Prostate gland (tissue), 2 donors: ENCODE results near the gene DMWD. TPM values are rescaled to one million over a fixed set of nuclear protein-coding genes. Genes with fewer than 3 reads are reported as not detected.

Experiments used
- DNase-seq: peaks from one replicate; pipeline ENCODE4 v3.0.0-alpha.2; 2019; ENCODE audit warnings: low spot score
- H3K27ac ChIP-seq, 2 donors: fragments of 200-600 bp; sonication (generic); 2 replicates each; pipeline ENCODE4 v1.5.1; 2017 to 2019
- H3K27me3 ChIP-seq: fragments of 200-600 bp; sonication (generic); replicated peaks from 2 replicates; pipeline ENCODE4 v1.5.1; 2019; ENCODE audit not compliant: insufficient read depth
- H3K36me3 ChIP-seq, 2 donors: fragments of 200-600 bp; sonication (generic); 1 replicate in 1 of 2; 2 replicates in 1 of 2; pipeline versions ENCODE4 v1.5.1 to v1.8.1; 2017 to 2019
- H3K4me1 ChIP-seq: fragments of 200-600 bp; sonication (generic); replicated peaks from 2 replicates; pipeline ENCODE4 v1.5.1; 2019
- H3K4me3 ChIP-seq, 2 donors: fragments of 200-600 bp; sonication (generic); 2 replicates each; pipeline ENCODE4 v1.5.1; 2017 to 2019
- H3K9me3 ChIP-seq: fragments of 200-600 bp; sonication (generic); 2 replicates; pipeline ENCODE4 v1.5.1; 2017
- POLR2A ChIP-seq: fragments of 450-650 bp; IDR thresholded peaks from one replicate; pipeline ENCODE4 v1.6.1; 2016; ENCODE audit warnings: antibody characterized with exemption, mild to moderate bottlenecking
- POLR2AphosphoS5 ChIP-seq: sonication (generic); formaldehyde crosslinking; IDR thresholded peaks from one replicate; pipeline ENCODE4 v1.6.1; 2017; ENCODE audit warnings: antibody characterized with exemption
- WGBS: methylation state at CpG from one replicate; pipeline ENCODE4 v1.1.5; 2018; 5-methylcytosine and 5-hydroxymethylcytosine counted together
- intact Hi-C: fragments of 100-400 bp; cut with DNase I; formaldehyde crosslinking; loops from one replicate; pipeline ENCODE4 v1.14.2; 2022
- total RNA-seq, 2 donors: library from RNA; depleted of rRNA; stranded (reverse); fragments of >200 nt; gene quantifications; one replicate each; pipeline ENCODE4 v1.1.0, GENCODE V29; 2016
- TF ChIP-seq, protein P1 (sequence below), 4 experiments: fragments of 200-600 bp in 2 of 4; fragments of 450-650 bp in 2 of 4; sonication (generic) in 2 of 4; IDR thresholded peaks; 1 replicate in 3 of 4; 2 replicates in 1 of 4; pipeline ENCODE4 v1.5.1; 2016 to 2019; ENCODE audit warnings: antibody characterized with exemption in 4 of 4, mild to moderate bottlenecking in 2 of 4, moderate library complexity in 2 of 4

Gene DMWD
- total RNA-seq, 2 donors from 2014 or later, result 35.5 to 96.7 TPM

DNA sequence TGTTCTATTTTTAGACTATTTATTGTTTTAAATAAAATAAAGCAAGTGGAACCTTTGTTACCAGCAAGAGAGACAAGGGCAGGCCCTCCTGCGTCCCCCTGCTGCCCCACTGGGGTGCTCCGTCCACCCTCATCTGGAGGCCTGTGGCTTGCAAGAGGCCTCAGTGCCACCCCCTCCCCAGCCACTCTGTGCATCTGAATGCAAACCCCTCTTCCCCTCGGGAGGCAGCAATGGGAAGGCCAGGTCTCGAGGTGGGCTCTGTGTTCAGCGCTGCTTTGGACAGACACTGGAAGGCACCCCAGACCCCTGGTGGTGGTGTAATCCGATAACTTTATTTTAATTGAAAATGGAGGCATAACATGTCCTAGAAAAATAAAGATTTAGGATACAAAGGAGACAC is 28.2 kb downstream of the DMWD start:
- 47% methylated on average over 6 of the region's 6 CpGs for WGBS
- intact Hi-C loops, result no loop called here

DNA sequence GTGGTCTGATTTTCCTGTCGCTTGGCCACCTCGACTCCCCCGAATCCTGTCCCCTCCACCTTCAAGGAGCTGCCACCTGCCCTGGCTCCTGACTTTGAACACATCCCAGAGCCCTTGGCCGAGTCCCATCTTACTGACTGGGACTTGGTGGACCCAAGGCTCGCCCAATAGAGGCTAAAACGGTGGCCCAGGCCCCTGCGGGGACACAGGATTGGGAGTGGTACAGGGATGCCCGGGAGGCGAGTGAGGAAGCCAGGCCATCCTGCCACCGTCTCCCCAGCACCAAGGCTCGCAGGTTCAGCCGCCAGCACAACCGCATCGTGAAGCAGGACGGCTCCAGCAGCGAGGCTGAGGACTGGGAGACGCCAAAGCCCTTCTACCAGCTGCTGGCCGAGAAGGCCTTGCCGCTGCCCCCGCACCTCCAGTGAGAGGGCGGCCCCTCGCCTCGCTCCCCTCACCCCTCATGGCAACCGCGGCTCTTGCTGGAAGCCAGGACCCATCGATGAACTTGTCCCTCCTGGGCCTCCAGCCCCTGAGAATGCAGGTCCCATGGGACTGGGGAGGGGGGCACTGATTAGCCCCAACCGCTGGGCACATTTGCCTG is 28.9 kb downstream of the DMWD start:
- Histone ChIP-seq H3K36me3 (no peaks in the 10 kb centered on the region), H3K27me3 (no peaks in the 10 kb centered on the region), H3K4me3 (no peak overlapping the region), H3K27ac (peak overlapping the region; percentile 49 to 99), H3K9me3 (no peaks in the 10 kb centered on the region), H3K4me1 (peaks cover 29% of the 10 kb centered on the region)
- intact Hi-C loops, result no loop called here
- no peak for DNase-seq
- 39% methylated on average over 27 of the region's 27 CpGs for WGBS
- TF ChIP-seq, protein P1, sequence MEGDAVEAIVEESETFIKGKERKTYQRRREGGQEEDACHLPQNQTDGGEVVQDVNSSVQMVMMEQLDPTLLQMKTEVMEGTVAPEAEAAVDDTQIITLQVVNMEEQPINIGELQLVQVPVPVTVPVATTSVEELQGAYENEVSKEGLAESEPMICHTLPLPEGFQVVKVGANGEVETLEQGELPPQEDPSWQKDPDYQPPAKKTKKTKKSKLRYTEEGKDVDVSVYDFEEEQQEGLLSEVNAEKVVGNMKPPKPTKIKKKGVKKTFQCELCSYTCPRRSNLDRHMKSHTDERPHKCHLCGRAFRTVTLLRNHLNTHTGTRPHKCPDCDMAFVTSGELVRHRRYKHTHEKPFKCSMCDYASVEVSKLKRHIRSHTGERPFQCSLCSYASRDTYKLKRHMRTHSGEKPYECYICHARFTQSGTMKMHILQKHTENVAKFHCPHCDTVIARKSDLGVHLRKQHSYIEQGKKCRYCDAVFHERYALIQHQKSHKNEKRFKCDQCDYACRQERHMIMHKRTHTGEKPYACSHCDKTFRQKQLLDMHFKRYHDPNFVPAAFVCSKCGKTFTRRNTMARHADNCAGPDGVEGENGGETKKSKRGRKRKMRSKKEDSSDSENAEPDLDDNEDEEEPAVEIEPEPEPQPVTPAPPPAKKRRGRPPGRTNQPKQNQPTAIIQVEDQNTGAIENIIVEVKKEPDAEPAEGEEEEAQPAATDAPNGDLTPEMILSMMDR (IDR thresholded peaks at IDR 0.05), result no peak
- TF ChIP-seq POLR2AphosphoS5, result no peak

More for the DNA sequence above, 28.2 kb downstream of the DMWD start:
- Histone ChIP-seq H3K27me3 (no peaks in the 10 kb centered on the region), H3K4me3 (no peak overlapping the region), H3K36me3 (no peaks in the 10 kb centered on the region), H3K27ac (peak overlapping the region; percentile 36 to 99), H3K9me3 (no peaks in the 10 kb centered on the region), H3K4me1 (peaks cover 29% of the 10 kb centered on the region)
- TF ChIP-seq POLR2A, result no peak
- no peak for DNase-seq

GRCh38 chr19:45762870-45763631 is 29.6 kb downstream of the DMWD start:
- Histone ChIP-seq H3K27ac (no peak overlapping the region), H3K4me1 (peaks cover 29% of the 10 kb centered on the region), H3K9me3 (no peaks in the 10 kb centered on the region), H3K27me3 (no peaks in the 10 kb centered on the region), H3K36me3 (no peaks in the 10 kb centered on the region), H3K4me3 (no peak overlapping the region)
- WGBS, result 92% methylated on average over 9 of the region's 15 CpGs
- no peak for DNase-seq
- intact Hi-C loops, result no loop called here
- no peak for TF ChIP-seq POLR2AphosphoS5
- TF ChIP-seq POLR2A, result no peak
- TF ChIP-seq, protein P1 (IDR thresholded peaks at IDR 0.05), result no peak

DNA sequence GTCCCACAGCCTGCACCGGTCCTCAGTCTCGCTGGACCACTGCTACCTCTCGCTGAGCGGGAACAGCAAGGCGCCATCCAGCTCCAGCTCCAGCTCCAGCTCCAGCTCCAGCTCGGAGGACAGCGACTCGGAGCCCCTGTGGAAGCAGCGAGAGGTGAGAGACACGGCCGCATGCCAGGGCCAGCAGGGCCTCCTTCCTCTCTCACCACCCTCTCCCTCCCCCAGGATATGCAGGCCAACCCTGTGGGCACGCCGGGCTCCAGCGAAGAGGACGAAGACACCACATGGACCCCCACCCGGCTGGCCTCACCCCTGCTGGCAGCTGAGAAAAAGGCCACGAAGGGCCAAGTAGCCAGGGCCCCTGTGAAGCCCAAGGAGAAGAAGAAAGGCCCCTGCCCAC is 30.9 kb downstream of the DMWD start:
- no peaks in the 10 kb centered on the region for H3K36me3 ChIP-seq
- peaks cover 29% of the 10 kb centered on the region for H3K4me1 ChIP-seq
- intact Hi-C loops, result no loop called here
- H3K4me3 ChIP-seq, result no peak overlapping the region
- no peak overlapping the region for H3K27ac ChIP-seq
- DNase-seq, result no peak
- TF ChIP-seq, protein P1 (IDR thresholded peaks at IDR 0.05), result no peak
- TF ChIP-seq POLR2A (no peak), POLR2AphosphoS5 (no peak)
- no peaks in the 10 kb centered on the region for H3K9me3 ChIP-seq
- 85% methylated on average over 16 of the region's 17 CpGs for WGBS
- no peaks in the 10 kb centered on the region for H3K27me3 ChIP-seq

- Histone ChIP-seq H3K9me3 (no peaks in the 10 kb centered on the region), H3K27me3 (no peaks in the 10 kb centered on the region), H3K36me3 (no peaks in the 10 kb centered on the region), H3K4me1 (peaks cover 3% of the 10 kb centered on the region), H3K4me3 (no peak overlapping the region), H3K27ac (no peak overlapping the region)
- intact Hi-C loops, result no loop called here
- DNase-seq, result no peak
- 85% methylated on average over 5 of the region's 9 CpGs for WGBS
- TF ChIP-seq, protein P1 (IDR thresholded peaks at IDR 0.05), result no peak
- TF ChIP-seq POLR2A (no peak), POLR2AphosphoS5 (no peak)
Observed at GRCh38 chr19:45758921-45759320, 33.7 kb downstream of the DMWD start.
